Measurements from ENCODE around the gene DOCK6.

The DOCK6 gene

GRCh38 chr19:11223200-11223599 lies 39.1 kb downstream of the DOCK6 start:
- no peak for DNase-seq (ENCODE audit: low read depth in 3 of 3)

DNA sequence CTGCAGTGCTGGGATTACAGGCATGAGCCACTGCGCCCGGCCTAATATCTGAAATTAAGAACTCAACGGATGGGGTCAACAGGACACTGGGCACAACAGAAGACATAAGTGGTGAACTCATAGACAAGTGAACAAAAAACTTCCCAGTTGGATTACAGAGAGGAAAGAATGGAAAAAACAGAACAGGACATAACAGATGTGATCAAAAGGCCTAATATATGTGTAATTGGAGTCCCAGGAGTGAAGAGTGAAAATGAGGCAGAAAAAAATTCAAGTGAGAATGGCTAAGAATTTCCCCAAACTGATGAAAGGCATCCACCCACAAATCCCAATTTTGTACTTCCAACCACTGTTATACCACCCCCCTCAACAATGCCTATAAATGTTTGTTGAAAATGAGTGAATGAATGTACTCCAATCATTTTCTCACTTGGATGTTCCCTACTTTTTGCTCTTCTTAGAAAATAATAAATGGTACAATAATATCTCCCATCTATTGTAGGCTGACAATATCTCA lies 41.2 kb downstream of the DOCK6 start:
- DNase-seq (ENCODE audit: low read depth in 3 of 3), result no peak

- DNase-seq (ENCODE audit: low read depth in 3 of 3), result no peak
Observed at GRCh38 chr19:11214387-11214786, 47.9 kb downstream of the DOCK6 start.

DNA sequence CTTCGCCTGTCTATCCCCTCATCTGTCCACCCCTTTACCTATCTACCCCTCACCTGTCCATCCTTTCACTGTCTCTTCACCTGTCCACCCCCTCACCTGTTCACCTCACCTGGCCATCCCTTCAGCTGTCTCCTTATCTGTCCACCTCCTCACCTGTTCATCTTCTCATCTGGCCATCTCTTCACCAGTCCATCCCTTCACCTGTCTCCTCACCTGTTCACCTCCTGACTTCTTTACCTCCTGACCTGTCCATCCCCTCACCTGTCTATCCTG lies 51.7 kb downstream of the DOCK6 start:
- no peak for DNase-seq (ENCODE audit: low read depth in 3 of 3)

DNA sequence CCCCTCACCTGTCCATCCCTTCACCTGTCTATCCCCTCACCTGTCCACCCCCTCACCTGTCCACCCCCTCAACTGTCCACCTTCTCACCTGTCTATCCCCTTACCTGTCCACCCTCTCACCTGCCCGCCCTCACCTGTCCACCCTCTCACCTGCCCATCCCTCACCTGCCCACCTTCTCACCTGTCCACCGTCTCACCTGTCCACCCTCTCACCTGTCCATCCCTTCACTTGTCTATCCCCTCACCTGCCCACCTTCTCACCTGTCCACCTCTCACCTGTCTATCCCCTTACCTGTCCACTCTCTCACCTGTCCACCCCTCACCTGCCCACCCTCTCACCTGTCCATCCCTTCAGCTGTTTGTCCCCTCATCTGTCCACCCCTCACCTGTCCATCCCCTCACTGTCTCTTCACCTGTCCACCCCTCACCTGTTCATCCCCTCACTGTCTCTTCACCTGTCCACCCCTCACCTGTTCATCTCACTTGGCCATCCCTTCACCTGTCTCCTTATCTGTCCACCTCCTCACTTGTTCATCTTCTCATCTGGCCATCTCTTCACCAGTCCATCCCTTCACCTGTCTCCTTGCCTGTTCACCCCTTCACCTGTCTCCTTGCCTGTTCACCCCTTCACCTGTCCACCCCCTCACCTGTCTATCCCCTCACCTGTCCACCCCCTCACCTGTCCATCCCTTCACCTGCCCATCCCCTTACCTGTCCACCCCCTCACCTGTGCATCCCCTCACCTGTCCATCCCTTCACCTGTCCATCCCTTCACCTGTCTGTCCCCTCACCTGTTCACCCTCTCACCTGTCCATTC lies 52.3 kb downstream of the DOCK6 start:
- no peak for DNase-seq (ENCODE audit: low read depth in 3 of 3)

DNA sequence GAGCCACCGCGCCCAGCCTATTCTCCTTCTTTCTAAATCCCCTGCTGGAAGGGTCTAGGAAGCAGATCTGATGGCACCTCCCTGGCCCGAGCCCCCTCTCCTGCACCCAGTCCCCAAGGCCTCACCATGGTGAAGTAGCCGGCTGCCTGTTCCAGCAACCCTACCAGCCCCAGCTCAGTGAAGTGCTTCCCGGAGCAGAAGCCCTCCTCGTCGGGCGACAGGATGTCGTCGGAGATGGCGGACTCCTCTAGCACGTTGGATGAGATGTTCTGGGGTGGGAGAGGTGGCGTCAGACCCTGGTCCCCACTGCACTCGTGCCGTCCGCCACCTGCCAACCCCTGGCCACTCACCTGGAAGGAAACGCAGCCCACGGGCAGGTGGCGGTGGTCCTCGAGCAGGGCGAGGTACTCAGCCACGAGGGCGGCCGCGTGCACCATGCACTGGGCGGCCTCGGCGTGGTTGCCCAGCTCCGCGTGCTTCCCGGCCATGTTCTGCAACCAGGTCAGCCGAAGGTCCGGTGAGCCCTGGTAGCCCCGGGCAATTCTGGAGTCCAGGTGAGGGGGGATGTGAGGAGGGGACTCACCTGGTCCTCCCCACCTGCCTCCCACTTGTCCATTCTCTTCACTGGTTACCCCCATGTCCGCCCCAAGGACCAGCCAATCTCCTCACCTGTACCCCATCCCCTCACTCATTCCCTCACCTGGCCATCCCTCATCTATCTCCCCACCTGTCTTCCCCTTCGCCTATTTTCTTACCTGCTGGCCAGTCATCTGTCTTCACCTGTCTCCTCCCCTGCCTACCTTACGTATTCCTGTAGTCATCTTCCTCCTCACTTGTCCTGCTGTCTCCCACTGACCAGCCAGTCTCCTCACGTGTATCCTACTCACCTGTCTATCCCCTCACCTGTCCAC lies 53.5 kb downstream of the DOCK6 start:
- DNase-seq (ENCODE audit: low read depth in 3 of 3), result no peak

DNA sequence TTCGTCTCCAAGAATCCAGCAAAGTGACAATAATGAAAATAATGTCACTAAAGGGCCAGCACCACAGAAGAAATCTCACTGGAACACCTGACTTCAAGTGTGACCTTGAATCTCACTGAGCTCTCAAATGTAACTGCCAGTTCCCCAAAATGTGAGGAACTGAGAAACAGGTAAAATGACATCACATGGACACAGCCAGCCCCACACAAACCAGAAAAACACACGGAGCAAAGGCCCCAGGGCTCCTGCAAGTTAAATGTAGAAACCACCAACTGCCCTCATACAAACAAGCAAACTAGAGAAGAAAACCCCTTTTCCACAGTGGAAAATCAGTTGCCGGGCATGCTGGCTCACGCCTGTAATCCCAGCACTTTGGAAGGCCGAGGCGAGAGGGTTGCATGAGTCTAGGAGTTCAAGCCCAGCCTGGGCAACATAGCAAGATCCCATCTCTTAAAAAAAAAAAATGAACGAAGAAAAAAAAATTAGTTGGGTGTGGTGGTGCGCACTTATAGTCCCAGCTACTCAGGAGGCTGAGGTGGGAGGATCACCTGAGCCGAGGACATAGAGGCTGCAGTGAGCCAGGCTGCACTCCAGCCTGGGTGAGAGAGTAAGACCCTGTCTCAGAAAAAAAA lies 56.3 kb downstream of the DOCK6 start:
- no peak for DNase-seq (ENCODE audit: low read depth in 3 of 3)

- DNase-seq (ENCODE audit: low read depth in 3 of 3), result no peak
Observed at GRCh38 chr19:11204943-11205349, 57.4 kb downstream of the DOCK6 start.

DNA sequence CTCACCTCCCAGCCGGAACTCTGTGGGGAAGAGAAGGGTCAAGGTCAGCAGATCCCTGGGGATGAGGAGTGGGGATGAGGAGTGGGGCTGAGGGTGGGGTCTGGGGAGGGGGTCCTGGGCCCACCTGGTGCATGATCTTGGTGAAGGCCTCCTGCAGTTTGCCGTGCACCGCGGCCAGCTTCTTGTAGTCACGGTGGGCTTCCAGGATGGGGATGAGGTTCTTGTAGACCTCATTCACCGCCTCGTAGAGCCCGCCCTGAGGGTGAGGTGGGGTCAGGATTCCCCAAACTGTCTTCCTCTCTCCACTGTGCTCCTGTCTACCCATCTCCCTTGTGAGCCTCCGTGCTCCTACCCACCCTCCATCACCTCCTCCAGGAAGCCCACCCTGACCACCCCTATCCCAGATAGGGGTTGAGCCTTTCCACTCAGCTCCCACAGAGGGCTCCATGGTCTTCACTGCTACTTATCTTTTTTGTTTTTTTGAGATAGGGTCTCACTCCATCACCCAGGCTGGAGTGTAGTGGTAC lies 58.2 kb downstream of the DOCK6 start:
- DNase-seq (ENCODE audit: low read depth in 3 of 3), result no peak

DNA sequence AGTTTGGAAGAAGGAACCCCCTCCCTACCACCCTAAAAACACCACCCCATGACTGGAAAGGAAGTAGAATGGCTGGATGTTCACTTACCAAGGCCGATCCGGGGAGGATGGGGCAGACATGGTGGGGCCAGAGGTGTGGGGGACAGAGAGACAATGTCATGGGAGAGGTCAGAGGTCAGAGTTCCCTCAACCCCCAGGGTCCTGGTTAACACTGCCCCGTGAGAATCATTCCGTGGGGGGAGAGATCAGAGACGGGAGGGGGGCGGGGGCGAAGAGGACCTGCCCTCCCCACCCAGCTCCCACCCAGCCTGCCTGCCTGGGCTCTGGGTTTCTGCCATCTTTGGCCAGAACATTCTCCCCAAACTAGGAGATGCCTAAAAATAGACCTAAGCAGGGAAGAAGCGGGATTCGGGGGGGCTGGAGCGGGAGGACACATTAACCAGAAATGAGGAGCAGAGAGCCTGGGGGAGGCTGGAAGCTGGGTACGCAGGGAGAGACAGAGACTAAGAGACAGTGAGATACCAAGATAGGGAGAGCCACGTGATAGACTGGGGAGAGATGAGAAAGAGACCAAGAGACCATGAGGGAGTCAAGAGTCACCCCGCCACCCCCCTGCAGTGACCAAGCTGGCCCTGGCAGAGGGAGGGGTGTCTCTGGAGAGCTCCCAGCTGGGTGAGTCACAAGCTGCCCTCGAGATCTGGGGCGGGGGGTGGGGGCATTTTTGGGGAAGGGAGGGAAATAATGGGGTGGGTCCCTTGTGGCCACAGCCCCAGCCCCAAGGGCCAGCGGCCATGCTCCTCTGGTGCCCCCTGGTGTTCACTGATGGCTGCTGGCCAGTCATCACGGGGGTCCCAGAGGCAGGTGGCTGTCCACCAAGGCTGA lies 58.9 kb downstream of the DOCK6 start:
- DNase-seq (ENCODE audit: low read depth in 3 of 3), result peak in 2 of 3 experiments; percentile 9 to 24

- DNase-seq (ENCODE audit: low read depth in 3 of 3), result no peak
Observed at GRCh38 chr19:11202488-11203193, 59.7 kb downstream of the DOCK6 start.

- no peak for DNase-seq (ENCODE audit: low read depth in 3 of 3)
Observed at GRCh38 chr19:11201791-11202190, 60.5 kb downstream of the DOCK6 start.

DNA sequence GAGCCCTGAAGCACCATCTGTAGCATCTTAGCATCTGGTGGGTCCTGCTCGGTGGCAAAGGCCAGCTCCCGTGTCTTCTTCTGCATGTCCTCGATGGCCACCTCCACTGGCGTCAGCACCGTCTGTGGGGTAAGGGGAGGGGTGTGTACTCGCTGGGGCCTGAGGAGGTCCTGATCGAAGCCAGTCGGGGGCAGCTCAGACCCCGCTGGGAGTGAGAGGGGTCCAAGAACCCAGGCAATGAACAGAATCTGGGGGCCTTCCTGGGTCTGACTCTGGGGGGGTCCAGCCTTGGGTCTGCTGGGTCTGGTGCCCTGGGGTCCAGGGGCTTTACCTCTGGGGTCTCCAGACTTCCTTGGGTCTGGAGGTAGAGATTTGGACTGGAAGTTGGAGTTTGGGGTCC lies 61.4 kb downstream of the DOCK6 start:
- DNase-seq (ENCODE audit: low read depth in 3 of 3), result no peak

DNA sequence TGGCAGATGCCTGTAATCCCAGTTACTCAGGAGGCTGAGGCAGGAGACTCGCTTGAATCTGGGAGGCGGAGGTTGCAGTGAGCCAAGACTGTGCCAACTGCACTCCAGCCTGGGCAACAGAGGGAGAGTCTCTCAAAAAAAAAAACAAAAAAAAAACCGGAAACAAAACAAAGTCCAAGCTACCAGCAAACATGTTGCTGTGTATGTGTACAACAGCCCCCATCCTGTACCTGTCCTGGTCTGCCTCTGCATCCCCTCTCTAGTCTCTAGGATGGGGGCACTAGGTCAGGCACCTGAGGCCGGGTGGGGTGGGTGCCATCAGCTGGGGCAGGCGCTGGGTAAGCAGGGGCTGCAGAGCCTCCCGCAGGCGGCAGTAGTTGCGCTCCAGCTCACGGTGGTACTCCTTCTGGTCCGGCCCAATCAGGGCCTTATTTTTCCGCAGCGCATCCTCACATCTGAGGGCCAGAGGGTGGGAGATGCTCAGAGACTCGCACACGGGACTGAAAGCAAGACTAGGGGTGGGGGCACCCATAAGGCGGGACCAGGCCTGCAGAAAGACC lies 62.2 kb downstream of the DOCK6 start:
- no peak for DNase-seq (ENCODE audit: low read depth in 3 of 3)

- DNase-seq (ENCODE audit: low read depth in 3 of 3), result no peak
Observed at GRCh38 chr19:11199517-11199916, 62.8 kb downstream of the DOCK6 start.

DNA sequence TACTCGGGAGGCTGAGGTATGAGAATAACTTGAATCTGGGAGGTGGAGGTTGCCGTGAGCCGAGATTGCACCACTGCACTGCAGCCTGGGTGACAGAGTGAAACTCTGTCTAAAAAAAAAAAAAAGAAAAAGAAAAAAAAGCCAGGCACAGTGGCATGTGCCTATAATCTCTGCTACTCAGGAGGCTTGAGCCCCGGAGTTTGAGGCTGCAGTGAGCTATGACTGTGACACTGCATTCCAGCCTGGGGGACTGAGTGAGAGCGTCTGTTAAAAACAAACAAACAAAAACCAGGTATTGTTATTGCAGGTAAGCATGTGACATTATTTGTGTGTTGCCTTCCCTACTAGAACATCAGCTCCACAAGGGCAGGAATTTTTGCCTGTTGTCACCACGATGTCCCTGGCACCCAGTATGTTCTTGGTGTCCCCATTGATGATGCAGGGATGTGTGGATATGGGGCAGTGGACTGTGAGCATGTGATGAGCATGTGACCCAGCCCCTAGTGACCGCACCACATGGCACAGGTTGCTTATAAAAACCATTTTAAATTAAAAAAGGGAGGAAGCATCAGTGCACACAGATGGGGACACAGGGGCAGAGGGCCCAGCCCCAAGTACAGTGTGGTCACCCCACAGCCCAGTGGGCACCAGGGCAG lies 63.4 kb downstream of the DOCK6 start:
- no peak for DNase-seq (ENCODE audit: low read depth in 3 of 3)

GRCh38 chr19:11198175-11198534 lies 64.2 kb downstream of the DOCK6 start:
- no peak for DNase-seq (ENCODE audit: low read depth in 3 of 3)

GRCh38 chr19:11197291-11198174 lies 64.8 kb downstream of the DOCK6 start, which contains the start of gene KANK2:
TSS of gene KANK2 (minus strand) at chr19:11197545. CDS start at chr19:11194511, 3,034 bp downstream.
- DNase-seq (ENCODE audit: low read depth in 3 of 3), result peak; percentile 41 to 63 (median 60)
